LNCaP clone FGC (cell line): ENCODE measurements around the gene DEPDC7.
"Not testable (repeated sequence)": the region's sequence is repeated elsewhere in the genome, so short reads cannot be mapped to it uniquely, and the experiment has no call there.

ENCODE experiments used
- DNase-seq: peaks from one replicate; pipeline ENCODE4 v3.0.0-alpha.2; 2011; ENCODE audit warnings: low read depth
- H3K4me3 ChIP-seq: 2 replicates; pipeline ENCODE4 v1.5.1; 2011; ENCODE audit warnings: mild to moderate bottlenecking, low read depth, low read length, control low read depth
- TF ChIP-seq, protein P1 (sequence below): IDR thresholded peaks from 2 replicates; pipeline ENCODE4 v1.5.1; 2012; ENCODE audit warnings: mild to moderate bottlenecking; ENCODE audit not compliant: control insufficient read depth, insufficient read depth; ENCODE audit errors: extremely low read depth

The DEPDC7 gene

DNA sequence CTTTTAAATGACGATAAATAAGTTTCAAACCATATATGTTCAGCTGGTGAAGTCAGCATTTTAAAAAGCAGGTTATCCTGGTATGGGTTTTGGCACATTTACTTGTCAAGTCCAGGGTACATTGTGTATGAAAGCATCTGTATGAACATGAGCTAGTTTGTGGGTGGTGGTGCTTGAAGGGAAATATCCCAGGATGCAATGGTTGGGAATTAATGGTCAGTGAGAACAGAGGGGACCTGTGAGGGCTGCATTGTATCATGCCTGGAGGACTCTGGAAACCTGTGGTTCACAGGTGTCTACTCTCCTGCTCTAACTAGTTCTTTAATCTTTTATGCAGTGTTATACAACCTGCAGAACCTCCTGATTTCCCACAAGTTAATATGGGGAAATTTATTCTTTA, 5.8 kb downstream of the DEPDC7 start:
- TF ChIP-seq, protein P1, sequence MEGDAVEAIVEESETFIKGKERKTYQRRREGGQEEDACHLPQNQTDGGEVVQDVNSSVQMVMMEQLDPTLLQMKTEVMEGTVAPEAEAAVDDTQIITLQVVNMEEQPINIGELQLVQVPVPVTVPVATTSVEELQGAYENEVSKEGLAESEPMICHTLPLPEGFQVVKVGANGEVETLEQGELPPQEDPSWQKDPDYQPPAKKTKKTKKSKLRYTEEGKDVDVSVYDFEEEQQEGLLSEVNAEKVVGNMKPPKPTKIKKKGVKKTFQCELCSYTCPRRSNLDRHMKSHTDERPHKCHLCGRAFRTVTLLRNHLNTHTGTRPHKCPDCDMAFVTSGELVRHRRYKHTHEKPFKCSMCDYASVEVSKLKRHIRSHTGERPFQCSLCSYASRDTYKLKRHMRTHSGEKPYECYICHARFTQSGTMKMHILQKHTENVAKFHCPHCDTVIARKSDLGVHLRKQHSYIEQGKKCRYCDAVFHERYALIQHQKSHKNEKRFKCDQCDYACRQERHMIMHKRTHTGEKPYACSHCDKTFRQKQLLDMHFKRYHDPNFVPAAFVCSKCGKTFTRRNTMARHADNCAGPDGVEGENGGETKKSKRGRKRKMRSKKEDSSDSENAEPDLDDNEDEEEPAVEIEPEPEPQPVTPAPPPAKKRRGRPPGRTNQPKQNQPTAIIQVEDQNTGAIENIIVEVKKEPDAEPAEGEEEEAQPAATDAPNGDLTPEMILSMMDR = no peak
- DNase-seq = no peak
- H3K4me3 ChIP-seq = no peak overlapping the region

DNA sequence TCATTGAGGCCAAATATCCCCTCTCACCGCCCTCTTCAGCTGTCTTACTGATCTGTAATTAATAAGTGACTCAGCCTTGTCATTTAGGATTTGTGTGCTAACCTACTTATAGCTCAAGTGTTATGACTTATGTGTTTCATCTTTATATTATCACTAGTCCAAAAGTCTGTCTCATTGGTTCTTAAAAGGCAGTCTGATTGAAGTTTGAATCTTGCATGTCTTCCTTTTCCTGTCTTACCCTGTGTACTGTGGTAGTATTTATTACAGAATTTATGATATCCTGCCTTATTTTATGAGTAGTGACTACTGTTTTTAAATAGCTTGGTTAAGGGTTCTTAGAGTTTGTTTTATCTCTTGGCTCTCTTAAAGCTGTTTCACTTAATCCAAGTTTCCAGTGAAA, 6.3 kb downstream of the DEPDC7 start:
- no peak for DNase-seq
- H3K4me3 ChIP-seq = no peak overlapping the region
- TF ChIP-seq, protein P1 = no peak

DNA sequence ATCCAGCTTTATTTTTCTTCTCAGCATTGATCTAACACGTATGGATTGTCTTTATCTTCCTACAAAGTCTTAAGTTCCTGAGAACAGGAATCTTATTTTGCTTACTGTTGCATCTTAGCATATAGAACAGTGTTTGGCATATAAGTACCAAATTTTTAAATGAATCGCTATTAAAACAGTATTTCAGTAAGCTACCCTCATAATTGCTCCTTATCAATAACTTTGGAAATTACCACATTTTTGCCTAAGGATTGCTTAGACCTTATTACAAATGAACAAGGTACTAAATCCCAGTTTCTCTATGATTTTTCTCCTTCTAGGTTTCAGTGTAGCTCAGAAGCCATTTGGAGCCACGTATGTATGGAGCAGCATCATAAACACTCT, 9.7 kb downstream of the DEPDC7 start:
- DNase-seq = no peak
- TF ChIP-seq, protein P1 = no peak
- H3K4me3 ChIP-seq = no peak overlapping the region

DNA sequence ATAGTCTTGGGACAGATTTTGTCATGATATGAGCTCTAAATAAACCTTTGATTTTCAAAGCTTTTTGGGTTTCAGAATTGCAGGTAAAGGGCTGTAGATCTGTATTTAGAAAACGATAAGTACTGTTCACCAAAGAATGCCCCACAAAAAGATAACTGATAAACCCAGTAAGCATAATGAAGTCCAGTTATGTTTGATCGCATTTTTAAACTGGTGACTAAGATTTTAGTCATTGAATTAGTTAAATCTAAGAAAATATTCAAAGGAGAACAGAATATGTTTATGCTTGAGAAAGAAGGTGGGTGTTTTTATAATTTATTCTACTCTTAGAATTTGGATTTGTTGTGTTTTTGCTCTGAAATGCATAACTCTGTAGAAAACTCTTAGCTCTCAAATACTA, 11.6 kb downstream of the DEPDC7 start:
- H3K4me3 ChIP-seq = no peak overlapping the region
- TF ChIP-seq, protein P1 = no peak
- no peak for DNase-seq

DNA sequence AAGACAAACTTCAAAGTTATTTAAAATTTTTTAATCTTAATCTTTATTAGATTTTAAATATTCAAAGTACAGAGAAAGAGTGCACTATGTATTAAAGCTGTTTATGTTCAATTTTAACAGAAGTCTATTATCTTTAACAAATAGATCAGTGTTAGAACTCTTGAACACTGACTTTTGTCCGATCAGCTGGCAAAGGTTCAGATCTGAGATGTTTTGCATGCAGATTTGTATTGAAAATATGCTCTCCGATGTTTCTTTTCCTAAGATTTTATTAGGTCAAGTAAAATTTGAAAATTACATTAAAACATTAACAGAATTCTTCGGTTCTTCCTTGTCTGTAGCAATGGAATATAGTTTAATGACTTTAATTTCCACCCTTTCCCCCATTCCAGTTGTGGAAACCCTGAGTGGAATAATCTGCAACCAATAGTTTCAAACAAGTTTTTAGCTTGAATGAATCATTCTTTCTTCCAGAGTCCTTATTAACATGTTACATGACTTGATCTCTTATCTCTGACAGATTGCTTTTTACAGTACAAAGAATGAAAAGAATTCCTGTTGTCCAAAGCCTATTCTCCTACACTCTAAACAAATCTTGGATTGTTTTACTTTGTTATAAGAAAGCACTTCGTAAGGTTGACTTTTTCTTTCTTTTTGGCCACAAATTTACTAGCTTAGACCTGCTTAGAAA, 12.3 kb downstream of the DEPDC7 start:
- TF ChIP-seq, protein P1 = no peak
- no peak for DNase-seq
- no peak overlapping the region for H3K4me3 ChIP-seq

DNA sequence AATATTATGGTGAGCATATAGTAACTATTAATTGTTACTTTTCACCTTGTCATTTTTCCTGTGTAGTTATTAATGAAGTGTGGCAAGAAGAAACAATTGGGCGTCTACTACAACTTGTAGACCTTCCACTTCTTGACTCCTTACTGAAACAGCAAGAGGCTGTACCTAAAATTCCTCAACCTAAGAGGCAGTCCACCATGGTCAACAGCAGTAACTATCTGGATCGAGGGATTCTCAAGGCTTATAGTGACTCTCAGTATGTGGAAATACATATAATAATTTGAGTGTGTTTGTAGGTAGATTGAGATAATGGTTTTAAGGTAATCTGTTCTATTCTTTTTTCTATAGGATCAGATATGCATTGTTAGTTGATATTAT, 12.8 kb downstream of the DEPDC7 start:
- TF ChIP-seq, protein P1 = no peak
- no peak overlapping the region for H3K4me3 ChIP-seq
- no peak for DNase-seq

DNA sequence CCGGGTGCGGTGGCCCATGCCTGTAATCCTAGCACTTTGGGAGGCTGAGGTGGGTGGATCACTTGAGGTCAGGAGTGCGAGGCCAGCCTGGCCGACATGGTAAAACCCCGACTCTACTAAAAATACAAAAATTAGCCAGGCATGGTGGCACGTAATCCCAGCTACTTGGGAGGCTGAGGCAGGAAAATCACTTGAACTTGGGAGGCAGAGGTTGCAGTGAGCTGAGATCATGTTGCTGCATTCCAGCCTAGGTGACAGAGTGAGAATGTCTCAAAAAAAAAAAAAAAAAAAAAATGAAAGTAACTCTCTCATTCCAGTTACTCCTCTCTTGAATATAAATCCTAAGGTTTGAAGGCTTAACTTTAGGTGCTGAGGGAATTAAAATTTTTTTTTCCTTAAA, 13.5 kb downstream of the DEPDC7 start:
- DNase-seq = not testable (repeated sequence)

DNA sequence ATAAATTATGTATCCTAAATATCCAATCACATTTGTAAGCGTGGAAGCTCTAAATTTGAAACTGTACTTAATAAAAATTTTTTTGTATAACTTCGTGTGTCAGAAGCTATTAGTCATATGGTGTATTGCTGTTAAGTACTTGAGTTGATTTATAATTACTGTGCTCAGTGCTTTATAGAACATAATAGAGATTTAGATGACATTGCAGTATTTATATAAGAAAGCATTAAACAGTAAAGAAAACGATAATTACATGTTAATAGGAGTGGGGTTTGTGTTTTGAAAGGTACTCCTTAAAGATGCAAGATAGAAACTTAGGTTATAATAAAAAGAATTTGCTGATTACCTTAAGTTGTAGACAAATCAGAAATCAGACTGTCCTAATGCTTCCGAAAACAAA, 17.8 kb downstream of the DEPDC7 start:
- no peak for DNase-seq
- TF ChIP-seq, protein P1 = no peak
- no peak overlapping the region for H3K4me3 ChIP-seq

More for the DNA sequence above, 13.5 kb downstream of the DEPDC7 start:
- not testable (repeated sequence) for H3K4me3 ChIP-seq
